Endothelial cell of umbilical vein (primary cell): ENCODE measurements around the gene TMEM178B. TPM values are rescaled to one million over a fixed set of nuclear protein-coding genes. Genes with fewer than 3 reads are reported as not detected.

Experiments used
- BruUV-seq: library from RNA; stranded (reverse); fragments of 400-500 nt; replicated peaks from 2 replicates; lab custom pipeline; 2021; lab: Mats Ljungman, UMichigan
- CTCF ChIA-PET: fragments of 300-600, 350-600 bp; sonication (Branson Sonifier 250); formaldehyde crosslinking; loops from one replicate; lab custom pipeline; 2021; ENCODE audit warnings: antibody characterized with exemption, inconsistent platforms; lab: Charles Lee
- POLR2A ChIA-PET: fragments of 300-600, 350-600 bp; sonication (Branson Sonifier 250); formaldehyde crosslinking; loops from one replicate; lab custom pipeline; 2021; ENCODE audit warnings: antibody characterized with exemption, inconsistent platforms; lab: Charles Lee
- DNase-seq: peaks from one replicate; pipeline ENCODE4 v3.0.0-alpha.2; 2011; ENCODE audit warnings: low read depth, low spot score
- FAIRE-seq: peaks from 2 replicates; lab custom pipeline; 2011; peaks lifted over from hg19 to GRCh38; lab: Jason Lieb, UNC
- H2AFZ ChIP-seq: 2 replicates; pipeline ENCODE4 v1.6.0; 2012; ENCODE audit warnings: low read depth, low read length, control low read depth, inconsistent platforms
- H3K27ac ChIP-seq: 2 replicates; pipeline ENCODE4 v1.5.1; 2011; ENCODE audit warnings: low read depth, mild to moderate bottlenecking, control low read depth, low read length, moderate library complexity; ENCODE audit not compliant: insufficient read depth
- H3K27me3 ChIP-seq, 2 experiments: 2 replicates each; pipeline versions ENCODE4 v1.6.0 to v1.6.1; 2011; ENCODE audit warnings: low read length in 2 of 2, mixed read lengths in 1 of 2; ENCODE audit not compliant: control insufficient read depth in 2 of 2, insufficient read depth in 2 of 2
- H3K36me3 ChIP-seq, 2 experiments: 2 replicates in 1 of 2; 3 replicates in 1 of 2; pipeline ENCODE4 v1.5.1; 2011; ENCODE audit warnings: low read length in 2 of 2, mild to moderate bottlenecking in 1 of 2, moderate library complexity in 1 of 2; ENCODE audit not compliant: control insufficient read depth in 2 of 2, insufficient read depth in 2 of 2; ENCODE audit errors: extremely low read depth in 1 of 2
- H3K4me1 ChIP-seq: 3 replicates; pipeline ENCODE4 v1.5.1; 2011; ENCODE audit warnings: mild to moderate bottlenecking, low read length; ENCODE audit not compliant: control insufficient read depth, insufficient read depth; ENCODE audit errors: extremely low read depth
- H3K4me2 ChIP-seq: 2 replicates; pipeline ENCODE4 v1.6.1; 2011; ENCODE audit warnings: low read length, control low read depth, mixed read lengths; ENCODE audit not compliant: insufficient read depth
- H3K4me3 ChIP-seq, 3 experiments: fragments of 200-600 bp in 1 of 3; sonication (generic), shearing (Covaris generic) in 1 of 3; replicated peaks in 1 of 3; 2 replicates each; pipeline ENCODE4 v1.5.1; 2011 to 2016; ENCODE audit warnings: control low read depth in 3 of 3, low read length in 3 of 3, mild to moderate bottlenecking in 2 of 3, inconsistent platforms in 1 of 3, low read depth in 1 of 3, moderate library complexity in 1 of 3; ENCODE audit not compliant: insufficient read depth in 1 of 3
- H3K79me2 ChIP-seq: 2 replicates; pipeline ENCODE4 v1.6.0; 2012; ENCODE audit warnings: low read length, inconsistent platforms; ENCODE audit not compliant: control insufficient read depth, insufficient read depth
- H3K9ac ChIP-seq: replicated peaks from 2 replicates; pipeline ENCODE3; 2011; ENCODE audit warnings: low read length, control low read depth; ENCODE audit not compliant: insufficient read depth; ENCODE audit errors: extremely low read depth
- H3K9me1 ChIP-seq: replicated peaks from 3 replicates; pipeline ENCODE4 v1.6.0; 2011; ENCODE audit warnings: mild to moderate bottlenecking, low read length; ENCODE audit not compliant: control insufficient read depth, insufficient read depth; ENCODE audit errors: extremely low read depth
- H3K9me3 ChIP-seq: replicated peaks from 2 replicates; pipeline ENCODE4 v1.5.1; 2012; ENCODE audit warnings: low read length, inconsistent platforms; ENCODE audit not compliant: control insufficient read depth, insufficient read depth
- H4K20me1 ChIP-seq: replicated peaks from 2 replicates; pipeline ENCODE3; 2011; ENCODE audit warnings: mild to moderate bottlenecking, low read length; ENCODE audit not compliant: control insufficient read depth, insufficient read depth; ENCODE audit errors: extremely low read depth
- EZH2 ChIP-seq: IDR thresholded peaks from 2 replicates; pipeline ENCODE4 v1.6.1; 2012; ENCODE audit warnings: borderline replicate concordance, low read depth, mild to moderate bottlenecking, moderate library complexity, low read length, inconsistent platforms; ENCODE audit not compliant: severe bottlenecking
- FOS ChIP-seq: IDR thresholded peaks from 2 replicates; pipeline ENCODE4 v1.6.1; 2011; ENCODE audit warnings: mild to moderate bottlenecking, low read length, moderate library complexity, borderline replicate concordance; ENCODE audit not compliant: insufficient read depth
- GATA2 ChIP-seq: IDR thresholded peaks from 2 replicates; pipeline ENCODE4 v1.7.0; 2011; ENCODE audit warnings: low read depth, mild to moderate bottlenecking, moderate library complexity, mixed read lengths, low read length; ENCODE audit not compliant: insufficient read length, insufficient read depth
- JUN ChIP-seq: IDR thresholded peaks from 2 replicates; pipeline ENCODE4 v1.6.1; 2011; ENCODE audit warnings: borderline replicate concordance, low read depth; ENCODE audit not compliant: insufficient read length, insufficient read depth
- MYC ChIP-seq: IDR thresholded peaks from one replicate; pipeline ENCODE4 v1.6.1; 2011; ENCODE audit warnings: mild to moderate bottlenecking, low read depth, low read length
- POLR2A ChIP-seq: IDR thresholded peaks from 2 replicates; pipeline ENCODE4 v1.6.1; 2012; ENCODE audit warnings: low read depth, mild to moderate bottlenecking, control low read depth, low read length
- POLR2AphosphoS5 ChIP-seq: IDR thresholded peaks from 2 replicates; pipeline ENCODE4 v1.6.1; 2012; ENCODE audit warnings: low read depth, mild to moderate bottlenecking, control low read depth, low read length, moderate library complexity; ENCODE audit not compliant: insufficient read depth
- dilution Hi-C: fragments of 300-500 bp; cut with MboI; formaldehyde crosslinking; loops from one replicate; pipeline ENCODE4 v1.15.0; 2019; ENCODE audit warnings: low sequenced_read_pairs; ENCODE audit not compliant: extremely low pct_ligation_motif_present
- intact Hi-C: fragments of 100-400 bp; cut with micrococcal nuclease; formaldehyde crosslinking; loops from one replicate; pipeline ENCODE4 v1.10.0; 2022
- polyA plus RNA-seq, 4 experiments: library from polyadenylated mRNA; depleted of rRNA in 3 of 4; stranded (reverse) in 3 of 4; unstranded in 1 of 4; fragments of >200 nt; gene quantifications; 2 replicates each; pipeline versions ENCODE4 v1.2.1 to v1.2.3, GENCODE V29; 2011 to 2012; ENCODE audit warnings: missing spikeins in 1 of 4
- total RNA-seq: library from RNA; stranded (reverse); gene quantifications from 2 replicates; pipeline ENCODE4 v1.2.3, GENCODE V29; 2021
- TF ChIP-seq, protein P1 (sequence below), 2 donors: IDR thresholded peaks; 1 replicate in 1 of 2; 2 replicates in 1 of 2; pipeline ENCODE4 v1.5.1; 2011; ENCODE audit warnings: low read length in 2 of 2, mild to moderate bottlenecking in 2 of 2, moderate library complexity in 2 of 2, control low read depth in 1 of 2, inconsistent platforms in 1 of 2, low read depth in 1 of 2; ENCODE audit not compliant: insufficient read depth in 1 of 2; ENCODE audit errors: extremely low read depth in 1 of 2
- TF ChIP-seq, protein P2 (sequence below): IDR thresholded peaks from 2 replicates; pipeline ENCODE4 v1.6.1; 2011; ENCODE audit not compliant: insufficient read depth, insufficient read length

TMEM178B gene
- total and polyA plus RNA-seq, 2 donors (not counting 3 experiments of a cell fraction or from before 2014, with no cell fraction given), result not detected

DNA sequence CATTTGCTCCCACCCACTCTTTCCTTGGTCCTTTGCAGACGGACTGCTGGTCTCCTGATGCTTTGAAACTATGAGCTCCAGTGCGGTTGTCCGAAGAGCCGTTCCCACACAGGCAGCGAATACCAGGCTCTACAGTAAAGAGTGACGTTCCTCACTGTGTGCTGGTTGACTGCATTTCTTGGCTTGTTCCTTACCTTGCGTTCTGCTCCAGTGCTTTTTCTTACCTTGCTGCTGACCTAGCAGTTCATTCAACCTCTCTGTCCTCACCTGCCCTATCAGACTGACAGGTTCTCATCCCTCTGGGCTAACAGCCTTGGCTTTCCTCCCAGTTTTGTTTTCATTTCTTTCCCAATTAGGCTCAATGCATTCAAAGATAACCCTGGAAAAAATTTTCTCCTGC is 214.8 kb downstream of the TMEM178B start:
- Histone ChIP-seq H3K36me3 (no peaks in the 10 kb centered on the region), H3K27me3 (no peaks in the 10 kb centered on the region), H3K4me1 (no peaks in the 10 kb centered on the region), H3K27ac (no peak overlapping the region), H3K4me2 (no peak overlapping the region), H4K20me1 (no peaks in the 10 kb centered on the region), H3K4me3 (no peak overlapping the region), H2AFZ (no peak overlapping the region), H3K79me2 (no peaks in the 10 kb centered on the region), H3K9ac (no peak overlapping the region), H3K9me3 (no peaks in the 10 kb centered on the region), H3K9me1 (no peaks in the 10 kb centered on the region)
- no peak for FAIRE-seq
- ChIA-PET CTCF (no interaction called here), POLR2A (no interaction called here)
- intact Hi-C loops (no loop called here), dilution Hi-C loops (no loop called here)
- no peak for DNase-seq
- TF ChIP-seq EZH2 (no peak), POLR2AphosphoS5 (no peak), MYC (no peak), GATA2 (no peak), JUN (no peak), FOS (no peak), POLR2A (no peak)
- TF ChIP-seq, protein P1, sequence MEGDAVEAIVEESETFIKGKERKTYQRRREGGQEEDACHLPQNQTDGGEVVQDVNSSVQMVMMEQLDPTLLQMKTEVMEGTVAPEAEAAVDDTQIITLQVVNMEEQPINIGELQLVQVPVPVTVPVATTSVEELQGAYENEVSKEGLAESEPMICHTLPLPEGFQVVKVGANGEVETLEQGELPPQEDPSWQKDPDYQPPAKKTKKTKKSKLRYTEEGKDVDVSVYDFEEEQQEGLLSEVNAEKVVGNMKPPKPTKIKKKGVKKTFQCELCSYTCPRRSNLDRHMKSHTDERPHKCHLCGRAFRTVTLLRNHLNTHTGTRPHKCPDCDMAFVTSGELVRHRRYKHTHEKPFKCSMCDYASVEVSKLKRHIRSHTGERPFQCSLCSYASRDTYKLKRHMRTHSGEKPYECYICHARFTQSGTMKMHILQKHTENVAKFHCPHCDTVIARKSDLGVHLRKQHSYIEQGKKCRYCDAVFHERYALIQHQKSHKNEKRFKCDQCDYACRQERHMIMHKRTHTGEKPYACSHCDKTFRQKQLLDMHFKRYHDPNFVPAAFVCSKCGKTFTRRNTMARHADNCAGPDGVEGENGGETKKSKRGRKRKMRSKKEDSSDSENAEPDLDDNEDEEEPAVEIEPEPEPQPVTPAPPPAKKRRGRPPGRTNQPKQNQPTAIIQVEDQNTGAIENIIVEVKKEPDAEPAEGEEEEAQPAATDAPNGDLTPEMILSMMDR (IDR thresholded peaks at IDR 0.05; ENCODE audit: extremely low read depth in 1 of 2, insufficient read depth in 1 of 2, low read depth in 1 of 2, low read length in 2 of 2), result no peak
- TF ChIP-seq, protein P2, sequence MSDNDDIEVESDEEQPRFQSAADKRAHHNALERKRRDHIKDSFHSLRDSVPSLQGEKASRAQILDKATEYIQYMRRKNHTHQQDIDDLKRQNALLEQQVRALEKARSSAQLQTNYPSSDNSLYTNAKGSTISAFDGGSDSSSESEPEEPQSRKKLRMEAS, result no peak
- no TSS peak for BruUV-seq
